Endothelial cell of umbilical vein (primary cell): ENCODE data around the gene DTX3L. TPM values are rescaled to one million over a fixed set of nuclear protein-coding genes. Genes with fewer than 3 reads are reported as not detected.

Experiments used
- BruUV-seq: library from RNA; stranded (reverse); fragments of 400-500 nt; replicated peaks from 2 replicates; lab custom pipeline; 2021; lab: Mats Ljungman, UMichigan
- CTCF ChIA-PET: fragments of 300-600, 350-600 bp; sonication (Branson Sonifier 250); formaldehyde crosslinking; loops from one replicate; lab custom pipeline; 2021; ENCODE audit warnings: antibody characterized with exemption, inconsistent platforms; lab: Charles Lee
- POLR2A ChIA-PET: fragments of 300-600, 350-600 bp; sonication (Branson Sonifier 250); formaldehyde crosslinking; loops from one replicate; lab custom pipeline; 2021; ENCODE audit warnings: antibody characterized with exemption, inconsistent platforms; lab: Charles Lee
- DNase-seq: peaks from one replicate; pipeline ENCODE4 v3.0.0-alpha.2; 2011; ENCODE audit warnings: low read depth, low spot score
- FAIRE-seq: peaks from 2 replicates; lab custom pipeline; 2011; peaks lifted over from hg19 to GRCh38; lab: Jason Lieb, UNC
- H2AFZ ChIP-seq: 2 replicates; pipeline ENCODE4 v1.6.0; 2012; ENCODE audit warnings: low read depth, low read length, control low read depth, inconsistent platforms
- H3K27ac ChIP-seq: 2 replicates; pipeline ENCODE4 v1.5.1; 2011; ENCODE audit warnings: low read depth, mild to moderate bottlenecking, control low read depth, low read length, moderate library complexity; ENCODE audit not compliant: insufficient read depth
- H3K27me3 ChIP-seq, 2 experiments: 2 replicates each; pipeline versions ENCODE4 v1.6.0 to v1.6.1; 2011; ENCODE audit warnings: low read length in 2 of 2, mixed read lengths in 1 of 2; ENCODE audit not compliant: control insufficient read depth in 2 of 2, insufficient read depth in 2 of 2
- H3K36me3 ChIP-seq, 2 experiments: 2 replicates in 1 of 2; 3 replicates in 1 of 2; pipeline ENCODE4 v1.5.1; 2011; ENCODE audit warnings: low read length in 2 of 2, mild to moderate bottlenecking in 1 of 2, moderate library complexity in 1 of 2; ENCODE audit not compliant: control insufficient read depth in 2 of 2, insufficient read depth in 2 of 2; ENCODE audit errors: extremely low read depth in 1 of 2
- H3K4me1 ChIP-seq: 3 replicates; pipeline ENCODE4 v1.5.1; 2011; ENCODE audit warnings: mild to moderate bottlenecking, low read length; ENCODE audit not compliant: control insufficient read depth, insufficient read depth; ENCODE audit errors: extremely low read depth
- H3K4me2 ChIP-seq: 2 replicates; pipeline ENCODE4 v1.6.1; 2011; ENCODE audit warnings: low read length, control low read depth, mixed read lengths; ENCODE audit not compliant: insufficient read depth
- H3K4me3 ChIP-seq, 3 experiments: fragments of 200-600 bp in 1 of 3; sonication (generic), shearing (Covaris generic) in 1 of 3; replicated peaks in 1 of 3; 2 replicates each; pipeline ENCODE4 v1.5.1; 2011 to 2016; ENCODE audit warnings: control low read depth in 3 of 3, low read length in 3 of 3, mild to moderate bottlenecking in 2 of 3, inconsistent platforms in 1 of 3, low read depth in 1 of 3, moderate library complexity in 1 of 3; ENCODE audit not compliant: insufficient read depth in 1 of 3
- H3K79me2 ChIP-seq: 2 replicates; pipeline ENCODE4 v1.6.0; 2012; ENCODE audit warnings: low read length, inconsistent platforms; ENCODE audit not compliant: control insufficient read depth, insufficient read depth
- H3K9ac ChIP-seq: replicated peaks from 2 replicates; pipeline ENCODE3; 2011; ENCODE audit warnings: low read length, control low read depth; ENCODE audit not compliant: insufficient read depth; ENCODE audit errors: extremely low read depth
- H3K9me1 ChIP-seq: replicated peaks from 3 replicates; pipeline ENCODE4 v1.6.0; 2011; ENCODE audit warnings: mild to moderate bottlenecking, low read length; ENCODE audit not compliant: control insufficient read depth, insufficient read depth; ENCODE audit errors: extremely low read depth
- H3K9me3 ChIP-seq: replicated peaks from 2 replicates; pipeline ENCODE4 v1.5.1; 2012; ENCODE audit warnings: low read length, inconsistent platforms; ENCODE audit not compliant: control insufficient read depth, insufficient read depth
- H4K20me1 ChIP-seq: replicated peaks from 2 replicates; pipeline ENCODE3; 2011; ENCODE audit warnings: mild to moderate bottlenecking, low read length; ENCODE audit not compliant: control insufficient read depth, insufficient read depth; ENCODE audit errors: extremely low read depth
- EZH2 ChIP-seq: IDR thresholded peaks from 2 replicates; pipeline ENCODE4 v1.6.1; 2012; ENCODE audit warnings: borderline replicate concordance, low read depth, mild to moderate bottlenecking, moderate library complexity, low read length, inconsistent platforms; ENCODE audit not compliant: severe bottlenecking
- FOS ChIP-seq: IDR thresholded peaks from 2 replicates; pipeline ENCODE4 v1.6.1; 2011; ENCODE audit warnings: mild to moderate bottlenecking, low read length, moderate library complexity, borderline replicate concordance; ENCODE audit not compliant: insufficient read depth
- GATA2 ChIP-seq: IDR thresholded peaks from 2 replicates; pipeline ENCODE4 v1.7.0; 2011; ENCODE audit warnings: low read depth, mild to moderate bottlenecking, moderate library complexity, mixed read lengths, low read length; ENCODE audit not compliant: insufficient read length, insufficient read depth
- JUN ChIP-seq: IDR thresholded peaks from 2 replicates; pipeline ENCODE4 v1.6.1; 2011; ENCODE audit warnings: borderline replicate concordance, low read depth; ENCODE audit not compliant: insufficient read length, insufficient read depth
- MYC ChIP-seq: IDR thresholded peaks from one replicate; pipeline ENCODE4 v1.6.1; 2011; ENCODE audit warnings: mild to moderate bottlenecking, low read depth, low read length
- POLR2A ChIP-seq: IDR thresholded peaks from 2 replicates; pipeline ENCODE4 v1.6.1; 2012; ENCODE audit warnings: low read depth, mild to moderate bottlenecking, control low read depth, low read length
- POLR2AphosphoS5 ChIP-seq: IDR thresholded peaks from 2 replicates; pipeline ENCODE4 v1.6.1; 2012; ENCODE audit warnings: low read depth, mild to moderate bottlenecking, control low read depth, low read length, moderate library complexity; ENCODE audit not compliant: insufficient read depth
- dilution Hi-C: fragments of 300-500 bp; cut with MboI; formaldehyde crosslinking; loops from one replicate; pipeline ENCODE4 v1.15.0; 2019; ENCODE audit warnings: low sequenced_read_pairs; ENCODE audit not compliant: extremely low pct_ligation_motif_present
- intact Hi-C: fragments of 100-400 bp; cut with micrococcal nuclease; formaldehyde crosslinking; loops from one replicate; pipeline ENCODE4 v1.10.0; 2022
- polyA plus RNA-seq, 4 experiments: library from polyadenylated mRNA; depleted of rRNA in 3 of 4; stranded (reverse) in 3 of 4; unstranded in 1 of 4; fragments of >200 nt; gene quantifications; 2 replicates each; pipeline versions ENCODE4 v1.2.1 to v1.2.3, GENCODE V29; 2011 to 2012; ENCODE audit warnings: missing spikeins in 1 of 4
- total RNA-seq: library from RNA; stranded (reverse); gene quantifications from 2 replicates; pipeline ENCODE4 v1.2.3, GENCODE V29; 2021
- TF ChIP-seq, protein P1 (sequence below), 2 donors: IDR thresholded peaks; 1 replicate in 1 of 2; 2 replicates in 1 of 2; pipeline ENCODE4 v1.5.1; 2011; ENCODE audit warnings: low read length in 2 of 2, mild to moderate bottlenecking in 2 of 2, moderate library complexity in 2 of 2, control low read depth in 1 of 2, inconsistent platforms in 1 of 2, low read depth in 1 of 2; ENCODE audit not compliant: insufficient read depth in 1 of 2; ENCODE audit errors: extremely low read depth in 1 of 2
- TF ChIP-seq, protein P2 (sequence below): IDR thresholded peaks from 2 replicates; pipeline ENCODE4 v1.6.1; 2011; ENCODE audit not compliant: insufficient read depth, insufficient read length

The DTX3L gene
- total and polyA plus RNA-seq, 2 donors (not counting 3 experiments of a cell fraction or from before 2014, with no cell fraction given): 3.2 to 20.5 TPM

DNA sequence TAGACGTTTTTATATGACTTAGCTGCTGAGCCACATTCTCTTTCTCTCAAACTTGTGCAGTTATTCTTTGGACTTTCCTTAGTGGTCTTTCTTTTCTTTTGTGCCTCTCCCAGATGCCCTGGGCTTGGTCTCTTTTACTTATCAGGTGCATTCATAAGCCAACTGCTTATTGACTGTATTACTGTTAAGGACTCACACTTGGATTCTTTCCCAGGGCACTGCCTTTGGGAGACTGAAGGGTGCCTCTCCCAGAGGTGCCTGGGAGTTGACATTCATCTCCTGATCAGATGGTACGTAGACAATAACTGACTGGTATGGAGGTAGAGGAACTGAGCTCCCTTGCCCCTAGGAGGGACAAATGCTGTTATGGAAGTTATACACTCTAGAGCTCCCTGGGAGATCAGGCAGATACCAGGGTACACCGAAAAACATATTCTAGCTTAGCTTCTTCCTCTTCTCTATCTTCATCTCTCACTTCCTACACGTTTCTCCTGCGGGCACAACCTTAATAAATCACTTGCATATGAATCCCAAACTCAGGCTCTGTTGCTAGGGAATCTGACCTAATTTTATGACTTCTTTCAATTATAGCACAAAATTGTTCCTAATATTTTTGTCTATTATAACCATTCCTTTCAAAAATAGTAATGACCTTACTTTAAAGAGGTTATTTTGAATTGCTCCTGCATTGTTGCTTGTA, 38.0 kb downstream of the DTX3L start:
- POLR2A ChIA-PET: no interaction called here

More for the DNA sequence above, 38.0 kb downstream of the DTX3L start:
- H3K9me1 ChIP-seq: no peaks in the 10 kb centered on the region
- H3K27ac ChIP-seq: no peak overlapping the region
- H4K20me1 ChIP-seq: no peaks in the 10 kb centered on the region
- H3K9ac ChIP-seq: no peak overlapping the region
- no peaks in the 10 kb centered on the region for H3K79me2 ChIP-seq
- H3K27me3 ChIP-seq: peaks cover 9 to 10% of the 10 kb centered on the region in 2 experiments
- no peak overlapping the region for H2AFZ ChIP-seq
- no peaks in the 10 kb centered on the region for H3K4me1 ChIP-seq
- H3K9me3 ChIP-seq: no peaks in the 10 kb centered on the region
- BruUV-seq: no TSS peak
- FAIRE-seq (no peak), DNase-seq (no peak)
- TF ChIP-seq EZH2 (no peak), POLR2AphosphoS5 (no peak), POLR2A (no peak), GATA2 (no peak), MYC (no peak), FOS (no peak), JUN (no peak)
- TF ChIP-seq, protein P1, sequence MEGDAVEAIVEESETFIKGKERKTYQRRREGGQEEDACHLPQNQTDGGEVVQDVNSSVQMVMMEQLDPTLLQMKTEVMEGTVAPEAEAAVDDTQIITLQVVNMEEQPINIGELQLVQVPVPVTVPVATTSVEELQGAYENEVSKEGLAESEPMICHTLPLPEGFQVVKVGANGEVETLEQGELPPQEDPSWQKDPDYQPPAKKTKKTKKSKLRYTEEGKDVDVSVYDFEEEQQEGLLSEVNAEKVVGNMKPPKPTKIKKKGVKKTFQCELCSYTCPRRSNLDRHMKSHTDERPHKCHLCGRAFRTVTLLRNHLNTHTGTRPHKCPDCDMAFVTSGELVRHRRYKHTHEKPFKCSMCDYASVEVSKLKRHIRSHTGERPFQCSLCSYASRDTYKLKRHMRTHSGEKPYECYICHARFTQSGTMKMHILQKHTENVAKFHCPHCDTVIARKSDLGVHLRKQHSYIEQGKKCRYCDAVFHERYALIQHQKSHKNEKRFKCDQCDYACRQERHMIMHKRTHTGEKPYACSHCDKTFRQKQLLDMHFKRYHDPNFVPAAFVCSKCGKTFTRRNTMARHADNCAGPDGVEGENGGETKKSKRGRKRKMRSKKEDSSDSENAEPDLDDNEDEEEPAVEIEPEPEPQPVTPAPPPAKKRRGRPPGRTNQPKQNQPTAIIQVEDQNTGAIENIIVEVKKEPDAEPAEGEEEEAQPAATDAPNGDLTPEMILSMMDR (IDR thresholded peaks at IDR 0.05; ENCODE audit: extremely low read depth in 1 of 2, insufficient read depth in 1 of 2, low read depth in 1 of 2, low read length in 2 of 2): no peak
- TF ChIP-seq, protein P2, sequence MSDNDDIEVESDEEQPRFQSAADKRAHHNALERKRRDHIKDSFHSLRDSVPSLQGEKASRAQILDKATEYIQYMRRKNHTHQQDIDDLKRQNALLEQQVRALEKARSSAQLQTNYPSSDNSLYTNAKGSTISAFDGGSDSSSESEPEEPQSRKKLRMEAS: no peak
- intact Hi-C loops (no loop called here), dilution Hi-C loops (no loop called here)
- H3K4me2 ChIP-seq: no peak overlapping the region
- H3K4me3 ChIP-seq: no peak overlapping the region
- CTCF ChIA-PET: no interaction called here
- no peaks in the 10 kb centered on the region for H3K36me3 ChIP-seq
